RPMI8226 (cell line): ENCODE data around the gene PLCD1.
"Not testable (repeated sequence)": the region's sequence is repeated elsewhere in the genome, so short reads cannot be mapped to it uniquely, and the experiment has no call there.

Experiments used
- DNase-seq: peaks from one replicate; pipeline ENCODE4 v3.0.0-alpha.2; 2015

Gene PLCD1

DNA sequence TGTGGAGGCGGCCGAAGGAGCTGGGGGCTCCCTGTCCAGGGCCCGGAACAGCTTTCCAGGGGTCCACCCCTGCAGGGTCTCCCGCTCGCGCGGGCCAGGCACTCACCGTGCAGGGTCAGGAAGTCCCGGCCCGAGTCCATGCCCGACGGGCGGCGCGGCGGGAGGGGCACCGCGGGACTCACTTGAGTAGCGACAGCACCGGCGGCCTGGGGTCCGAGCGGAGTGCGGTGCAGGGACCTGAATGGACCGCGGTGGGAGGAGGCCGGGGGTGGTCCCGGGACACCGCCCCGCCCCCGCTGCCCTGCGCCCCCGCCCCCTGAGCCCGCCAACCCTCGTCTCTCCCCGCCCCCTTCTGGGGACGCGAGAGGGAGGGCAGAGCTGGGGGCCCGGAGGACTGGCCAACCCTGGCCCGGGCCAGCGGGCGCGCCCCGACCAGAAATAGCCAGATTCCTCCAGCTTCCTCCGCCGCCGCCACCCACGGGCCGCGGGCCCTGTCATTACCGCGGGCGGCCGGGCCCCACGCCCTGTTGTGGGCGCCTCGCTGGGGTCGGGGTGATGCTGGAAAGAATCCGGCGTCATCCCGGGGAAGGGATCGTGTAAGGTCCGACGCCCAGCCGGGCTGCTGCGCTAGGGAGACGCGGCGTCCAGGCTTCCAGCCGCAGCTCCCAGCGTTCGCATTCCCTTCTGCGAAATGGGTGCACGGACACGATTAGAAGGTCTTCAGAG, at the start of gene PLCD1:
Gene PLCD1, minus strand, starts transcription at position 243 of the 726 bp plus-strand sequence. Its CDS starts 103 bp downstream, at position 140.
- DNase-seq: no peak

DNA sequence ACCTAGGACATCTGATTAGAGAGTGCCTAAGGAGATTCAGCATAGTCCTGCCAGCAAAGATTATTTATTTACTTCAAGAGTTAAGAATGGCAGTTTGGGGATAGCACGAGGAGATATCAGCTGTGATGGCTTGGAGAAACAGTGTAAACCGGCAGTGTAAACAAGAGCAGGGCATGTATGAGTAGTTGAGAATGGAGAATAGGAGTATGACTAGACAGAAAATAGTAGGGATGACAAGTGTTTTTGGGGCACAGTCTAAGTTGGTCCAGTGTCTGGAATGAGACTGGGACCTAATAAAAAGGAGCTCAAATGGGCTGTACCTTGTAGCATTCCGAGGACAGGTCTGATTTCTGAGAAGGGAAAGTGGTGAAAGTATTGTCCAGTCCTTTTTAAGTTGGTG, 47.6 kb upstream of the PLCD1 start:
- not testable (repeated sequence) for DNase-seq

DNA sequence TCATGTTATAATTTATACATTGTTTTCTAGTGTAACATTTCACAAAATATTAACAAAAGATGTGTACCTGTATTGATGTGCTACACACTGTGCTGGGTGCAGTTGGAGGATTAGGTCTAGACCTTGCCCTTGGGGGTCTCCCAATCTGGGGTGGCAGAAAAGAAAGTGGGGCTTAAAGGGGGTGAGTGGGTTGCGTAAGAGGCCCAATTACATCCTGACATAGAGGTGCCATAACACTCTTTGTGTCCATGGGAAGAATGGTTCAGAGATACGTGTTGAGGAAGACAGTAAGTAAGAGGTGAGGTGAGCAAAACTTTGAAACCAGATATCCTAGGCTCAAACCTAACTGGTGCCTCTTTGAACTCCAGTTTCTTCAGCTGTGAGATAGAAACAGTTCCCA, 40.6 kb upstream of the PLCD1 start:
- no peak for DNase-seq

- DNase-seq: no peak
Measured at GRCh38 chr3:38067508-38068233, 38.2 kb upstream of the PLCD1 start.

DNA sequence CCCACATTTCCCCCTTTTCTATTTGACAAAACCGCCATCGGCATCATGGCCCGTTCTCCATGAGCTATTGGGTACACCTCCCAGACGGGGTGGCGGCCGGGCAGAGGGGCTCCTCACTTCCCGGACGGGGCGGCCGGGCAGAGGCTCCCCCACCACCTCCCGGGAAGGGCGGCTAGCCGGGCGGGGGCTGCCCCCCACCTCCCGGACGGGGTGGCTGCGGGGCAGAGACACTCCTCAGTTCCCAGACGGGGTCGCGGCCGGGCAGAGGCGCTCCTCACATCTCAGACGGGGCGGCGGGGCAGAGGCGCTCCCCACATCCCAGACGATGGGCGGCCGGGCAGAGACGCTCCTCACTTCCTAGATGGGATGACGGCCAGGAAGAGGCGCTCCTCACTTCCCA, 35.0 kb upstream of the PLCD1 start:
- not testable (repeated sequence) for DNase-seq

DNA sequence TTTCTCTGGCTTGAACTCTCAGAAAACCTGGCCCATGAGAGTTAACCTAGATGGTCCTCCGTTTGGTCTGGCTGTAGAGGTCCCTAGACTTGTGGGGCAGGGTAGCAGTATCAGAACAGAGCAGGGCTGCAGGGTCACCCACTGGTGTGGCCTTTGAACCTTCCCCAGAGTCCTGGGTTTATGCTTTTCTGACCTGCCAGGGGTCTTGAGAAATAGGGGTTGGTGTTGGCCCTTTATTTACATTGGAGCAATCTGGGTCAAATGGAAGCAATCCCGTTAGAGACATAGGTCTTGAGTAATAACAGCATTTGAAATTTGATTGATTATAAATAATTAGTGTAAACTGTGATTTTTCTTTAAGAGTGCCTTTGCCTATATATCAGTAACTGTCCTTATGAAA, 33.4 kb upstream of the PLCD1 start:
- DNase-seq: no peak

DNA sequence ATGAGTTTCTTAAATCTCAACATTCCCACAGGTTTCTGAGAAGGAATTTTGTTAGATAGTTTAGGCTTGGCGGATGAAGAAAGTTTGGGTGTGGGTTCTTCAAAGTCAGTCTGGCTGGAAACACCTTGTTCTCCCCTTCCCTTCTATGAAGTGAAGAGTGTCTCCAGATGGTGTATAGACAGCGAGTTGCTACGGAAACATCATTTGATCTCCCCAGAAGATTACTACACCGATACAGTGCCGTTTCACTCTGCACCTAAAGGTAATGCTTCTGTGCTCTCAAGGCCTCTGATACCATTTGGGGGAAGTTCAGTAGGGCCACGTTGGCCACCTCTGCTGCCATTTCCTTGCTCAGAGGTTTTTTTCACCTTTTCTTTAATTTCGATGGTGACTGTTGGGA, 30.1 kb upstream of the PLCD1 start:
- DNase-seq: no peak

DNA sequence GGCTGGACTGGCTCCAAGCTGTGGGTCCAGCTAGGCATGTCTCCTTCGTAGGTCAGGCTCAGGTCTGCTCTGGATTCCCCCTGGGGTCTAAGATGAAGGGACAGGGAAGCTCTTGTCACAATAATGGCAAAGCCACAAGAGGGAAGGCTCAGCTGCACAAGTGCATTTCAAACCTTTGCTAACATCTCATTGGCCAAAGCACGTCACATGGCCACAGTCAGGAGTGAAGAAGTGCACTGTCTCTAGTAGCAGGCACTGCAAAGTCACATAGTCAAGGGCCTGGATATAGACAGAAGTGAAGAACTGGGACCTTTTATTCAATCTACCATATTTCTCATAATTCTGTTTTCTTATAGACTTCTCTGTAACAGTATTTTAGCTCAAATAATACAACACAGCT, 29.7 kb upstream of the PLCD1 start:
- DNase-seq: no peak

DNA sequence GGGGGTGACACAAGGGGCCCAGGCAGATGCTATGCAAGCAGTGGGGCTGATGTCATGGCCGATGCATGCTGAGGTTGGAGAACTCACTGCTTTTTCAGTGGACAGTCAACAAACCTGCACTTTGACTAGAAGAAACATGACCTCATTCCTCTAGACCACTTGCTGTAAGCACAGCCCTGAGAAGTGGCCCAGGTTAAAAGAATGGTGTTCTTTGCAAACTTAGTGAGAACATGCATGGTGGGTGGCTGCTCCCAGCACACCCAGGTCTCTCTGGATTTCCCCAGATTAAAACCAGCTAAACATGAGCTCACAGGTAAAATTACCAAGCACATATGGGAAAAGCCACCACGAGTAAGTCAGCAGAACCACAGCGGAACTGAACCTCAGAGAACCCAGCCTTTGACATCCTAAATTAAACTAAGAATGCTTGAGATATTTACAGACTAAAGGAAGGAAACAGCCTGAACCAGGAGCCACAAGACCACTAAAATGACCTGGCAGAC, 25.1 kb upstream of the PLCD1 start:
- DNase-seq: no peak

- not testable (repeated sequence) for DNase-seq
Measured at GRCh38 chr3:38053813-38054498, 24.5 kb upstream of the PLCD1 start.

- DNase-seq: not testable (repeated sequence)
Measured at GRCh38 chr3:38053286-38053685, 23.8 kb upstream of the PLCD1 start.

- DNase-seq: no peak
Measured at GRCh38 chr3:38051131-38051530, 21.7 kb upstream of the PLCD1 start.

- DNase-seq: no peak
Measured at GRCh38 chr3:38049358-38050126, 20.1 kb upstream of the PLCD1 start.

DNA sequence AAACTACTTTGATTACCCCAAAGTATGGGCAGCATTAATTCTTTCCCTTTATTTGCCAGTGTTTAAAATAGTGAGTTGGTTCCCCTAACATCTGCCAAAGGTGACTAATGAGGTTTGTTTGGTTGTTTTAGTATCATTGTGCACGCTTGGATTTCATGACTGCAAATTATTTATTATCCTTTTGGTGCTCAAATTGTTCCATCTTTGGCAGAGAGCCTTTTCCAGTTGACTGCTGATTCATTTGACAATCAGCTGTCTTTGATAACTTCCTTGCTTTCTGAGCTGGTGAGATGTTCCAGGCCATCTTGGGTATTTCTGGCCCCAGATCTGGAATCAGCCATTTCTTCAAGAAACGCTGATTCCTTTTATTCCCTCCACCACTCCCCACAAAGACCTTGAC, 18.5 kb upstream of the PLCD1 start:
- DNase-seq: no peak

DNA sequence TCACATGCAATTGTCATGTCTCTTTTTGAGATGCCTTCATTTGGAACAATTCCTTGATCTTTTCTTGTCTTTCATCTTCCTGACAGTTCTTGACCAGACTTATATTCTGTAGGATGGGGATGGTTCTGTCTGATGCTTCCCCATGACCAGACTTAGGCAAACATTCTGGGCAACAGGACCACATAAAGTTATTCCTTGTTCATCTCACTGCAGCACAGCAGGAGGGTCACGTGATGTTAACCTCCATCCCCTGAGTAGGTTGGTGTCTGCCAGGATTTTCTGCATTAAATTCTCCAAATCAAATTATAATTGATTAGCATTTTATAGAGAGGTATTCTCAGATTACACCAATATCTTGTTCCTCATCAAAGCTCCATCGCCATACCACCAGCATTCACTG, 17.4 kb upstream of the PLCD1 start:
- no peak for DNase-seq

- no peak for DNase-seq
Measured at GRCh38 chr3:38046027-38046426, 16.6 kb upstream of the PLCD1 start.

- no peak for DNase-seq
Measured at GRCh38 chr3:38043486-38043885, 14.0 kb upstream of the PLCD1 start.

DNA sequence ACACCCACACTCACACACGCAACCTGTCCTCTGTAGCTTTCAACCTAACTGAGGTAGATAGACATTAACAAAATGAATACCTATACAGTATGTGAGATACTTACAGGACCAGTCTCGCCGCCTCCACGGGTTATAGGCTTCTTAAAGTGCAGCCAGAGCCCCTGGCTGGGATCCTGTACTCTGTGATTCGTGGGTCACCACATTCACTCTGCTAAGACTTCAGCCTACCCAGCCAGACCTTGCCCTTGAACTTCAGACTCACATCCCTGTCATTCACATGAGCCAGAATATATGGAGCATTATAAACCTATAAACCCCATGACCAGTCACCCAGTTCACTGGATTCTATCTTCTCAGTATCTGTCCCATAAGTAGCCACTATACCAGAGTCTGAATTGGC, 11.0 kb upstream of the PLCD1 start:
- DNase-seq: no peak

GRCh38 chr3:38039899-38040261, 10.4 kb upstream of the PLCD1 start:
- DNase-seq: peak; percentile 86

GRCh38 chr3:38039101-38039898, 9.9 kb upstream of the PLCD1 start, which contains the start of gene DLEC1:
Gene DLEC1 (plus strand): TSS chr3:38039208. CDS start chr3:38039226, 18 bp downstream.
- peak; percentile 83 for DNase-seq

DNA sequence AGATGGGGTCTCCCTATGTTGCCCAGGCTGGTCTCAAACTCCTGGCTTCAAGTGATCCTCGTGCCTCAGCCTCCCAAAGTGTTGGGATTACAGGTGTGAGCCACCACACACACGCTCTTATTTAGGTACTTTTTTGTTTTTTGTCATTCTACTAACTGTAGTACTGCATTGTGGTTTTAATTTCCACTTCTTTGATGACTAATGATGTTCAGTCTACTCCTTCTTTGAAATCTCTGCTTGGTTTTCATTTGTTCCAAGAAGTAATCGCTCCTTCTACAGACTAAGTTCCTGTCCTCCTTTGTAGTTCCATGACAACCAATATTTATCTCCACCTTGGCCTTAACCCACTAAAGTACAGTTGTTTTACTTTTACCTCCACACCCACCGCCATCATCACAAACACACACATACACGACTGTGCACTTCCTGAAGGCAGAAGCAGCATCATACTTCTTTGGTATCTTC, 9.0 kb upstream of the PLCD1 start:
- no peak for DNase-seq

GRCh38 chr3:38036906-38037305, 7.5 kb upstream of the PLCD1 start:
- DNase-seq: no peak
